Spleen (tissue), 11 donors: ENCODE data around the gene ST3GAL2. TPM values are rescaled to one million over a fixed set of nuclear protein-coding genes. Genes with fewer than 3 reads are reported as not detected.
"Not testable (repeated sequence)": the region's sequence is repeated elsewhere in the genome, so short reads cannot be mapped to it uniquely, and the experiment has no call there.

Experiments
- DNase-seq: peaks from one replicate; pipeline ENCODE4 v3.0.0-alpha.2; 2020
- H3K27ac ChIP-seq, 8 donors: fragments of 200-600 bp; sonication (generic) in 7 of 8; 1 replicate in 4 of 8; 2 replicates in 4 of 8; pipeline versions ENCODE4 v1.5.0 to v1.8.0; 2016 to 2021; ENCODE audit warnings: inconsistent platforms in 4 of 8, mild to moderate bottlenecking in 4 of 8, moderate library complexity in 1 of 8
- H3K27me3 ChIP-seq, 7 donors: fragments of 200-600 bp; sonication (generic) in 6 of 7; replicated peaks in 1 of 7; 1 replicate in 4 of 7; 2 replicates in 3 of 7; pipeline versions ENCODE4 v1.5.0 to v1.8.0; 2016 to 2021; ENCODE audit warnings: inconsistent platforms in 3 of 7, mild to moderate bottlenecking in 1 of 7
- H3K36me3 ChIP-seq, 6 donors: fragments of 200-600 bp; sonication (generic) in 5 of 6; 1 replicate in 4 of 6; 2 replicates in 2 of 6; pipeline versions ENCODE4 v1.5.0 to v1.8.0; 2016 to 2021; ENCODE audit warnings: inconsistent platforms in 2 of 6
- H3K4me1 ChIP-seq, 6 donors: fragments of 200-600 bp; sonication (generic) in 5 of 6; 1 replicate in 3 of 6; 2 replicates in 3 of 6; pipeline versions ENCODE4 v1.5.0 to v1.8.0; 2016 to 2021; ENCODE audit warnings: inconsistent platforms in 3 of 6
- H3K4me3 ChIP-seq, 8 donors: fragments of 200-600 bp; sonication (generic) in 7 of 8; 1 replicate in 4 of 8; 2 replicates in 4 of 8; pipeline versions ENCODE4 v1.5.0 to v1.8.0; 2016 to 2021; ENCODE audit warnings: inconsistent platforms in 4 of 8, mild to moderate bottlenecking in 4 of 8, moderate library complexity in 2 of 8
- H3K9me3 ChIP-seq, 8 donors: fragments of 200-600 bp; sonication (generic) in 7 of 8; 1 replicate in 4 of 8; 2 replicates in 4 of 8; pipeline versions ENCODE4 v1.5.0 to v1.8.0; 2016 to 2021; ENCODE audit warnings: inconsistent platforms in 4 of 8
- CTCF ChIP-seq, 11 experiments: fragments of 200-600 bp in 7 of 11; fragments of 450-650 bp in 4 of 11; sonication (generic) in 4 of 11; IDR thresholded peaks in 8 of 11; conservative IDR thresholded peaks in 3 of 11; 1 replicate in 7 of 11; 2 replicates in 4 of 11; pipeline versions ENCODE4 v1.4.0 to v1.8.0; 2016 to 2021; ENCODE audit warnings: antibody characterized with exemption in 11 of 11, inconsistent platforms in 4 of 11, mild to moderate bottlenecking in 1 of 11
- POLR2A ChIP-seq, 3 donors: fragments of 450-650 bp; IDR thresholded peaks; one replicate each; pipeline ENCODE4 v1.5.1; 2017; ENCODE audit warnings: antibody characterized with exemption in 3 of 3, mild to moderate bottlenecking in 1 of 3
- POLR2AphosphoS5 ChIP-seq, 3 donors: sonication (generic); formaldehyde crosslinking; IDR thresholded peaks; one replicate each; pipeline ENCODE4 v1.5.1; 2017; ENCODE audit warnings: antibody characterized with exemption in 3 of 3
- WGBS, 5 donors: extraction: QIAGEN DNeasy Blood & Tissue Kit in 3 of 5; methylation state at CpG; one replicate each; pipeline versions ENCODE4 v1.1.5 to v1.1.7; 2013 to 2018; 5-methylcytosine and 5-hydroxymethylcytosine counted together
- intact Hi-C: fragments of 100-400 bp; cut with DNase I; formaldehyde crosslinking; loops from one replicate; pipeline ENCODE4 v1.15.0; 2023; ENCODE audit warnings: low total_unique reads
- polyA plus RNA-seq, 3 donors: library from polyadenylated mRNA; stranded (reverse); fragments of 200-250 nt; gene quantifications; one replicate each; pipeline ENCODE4 v1.2.1, GENCODE V29; 2013
- total RNA-seq, 7 donors: library from RNA; depleted of rRNA in 3 of 7; stranded (reverse); fragments of >200 nt in 3 of 7; fragmentation: NEBNext Ultra II Directional in 4 of 7; extraction: Animal tissue kit (Norgen Biotek cat#: 25700) in 4 of 7; gene quantifications; one replicate each; pipeline versions ENCODE4 v1.1.0 to v1.2.1, GENCODE V29; 2016 to 2021
- donor health status: healthy with polysubstance abuse.
- donor health status: DM: no; HTN: no; CAD: no; lungs with moderate emphysema.
- donor health status: DM: no; HTN: no; CAD: no.
- donor health status: Bipolar disorder and iron deficiency.
- donor health status: healthy.
- donor health status: DM: no; HTN: no; CAD: no.
- donor health status: DM: yes; HTN: yes; CAD: no.

ST3GAL2 gene
- total and polyA plus RNA-seq, 10 donors, result 5.2 to 66.9 (median 43.7) TPM

- H3K9me3 ChIP-seq, result no peaks in the 10 kb centered on the region
- no peak overlapping the region for H3K4me3 ChIP-seq
- H3K36me3 ChIP-seq, result peaks cover 0 to 94% (median 43%) of the 10 kb centered on the region in 6 donors
- WGBS, 5 donors, result 94 to 100% (median 96%) methylated on average over 3 of the region's 3 CpGs
- H3K27me3 ChIP-seq, result no peaks in the 10 kb centered on the region
- H3K27ac ChIP-seq, result no peak overlapping the region
- intact Hi-C loops, result no loop called here
- H3K4me1 ChIP-seq, result peaks cover 0 to 24% (median 4%) of the 10 kb centered on the region in 6 donors
- DNase-seq, result no peak
- no peak for TF ChIP-seq CTCF (IDR thresholded peaks at IDR 0.05 in 8 of 11, conservative IDR thresholded peaks at IDR 0.05 in 3 of 11)
- no peak for TF ChIP-seq POLR2A (IDR thresholded peaks at IDR 0.05)
- TF ChIP-seq POLR2AphosphoS5 (IDR thresholded peaks at IDR 0.05), result no peak
Observed at GRCh38 chr16:70391446-70391845, 47.5 kb downstream of the ST3GAL2 start.

- no peak overlapping the region for H3K27ac ChIP-seq
- TF ChIP-seq CTCF (IDR thresholded peaks at IDR 0.05 in 8 of 11, conservative IDR thresholded peaks at IDR 0.05 in 3 of 11) (no peak), POLR2A (IDR thresholded peaks at IDR 0.05) (no peak), POLR2AphosphoS5 (IDR thresholded peaks at IDR 0.05) (no peak)
- H3K9me3 ChIP-seq, result no peaks in the 10 kb centered on the region
- whole genome bisulfite sequencing, 5 donors, result 91 to 98% (median 96%) methylated on average over 4 to 5 of the region's 5 CpGs
- no peak overlapping the region for H3K4me3 ChIP-seq
- no peak for DNase-seq
- intact Hi-C loops, result no loop called here
- H3K27me3 ChIP-seq, result no peaks in the 10 kb centered on the region
- H3K36me3 ChIP-seq, result peaks cover 0 to 94% (median 50%) of the 10 kb centered on the region in 6 donors
- peaks cover 0 to 21% (median 4%) of the 10 kb centered on the region in 6 donors for H3K4me1 ChIP-seq
Observed at GRCh38 chr16:70390774-70391173, 48.1 kb downstream of the ST3GAL2 start.

DNA sequence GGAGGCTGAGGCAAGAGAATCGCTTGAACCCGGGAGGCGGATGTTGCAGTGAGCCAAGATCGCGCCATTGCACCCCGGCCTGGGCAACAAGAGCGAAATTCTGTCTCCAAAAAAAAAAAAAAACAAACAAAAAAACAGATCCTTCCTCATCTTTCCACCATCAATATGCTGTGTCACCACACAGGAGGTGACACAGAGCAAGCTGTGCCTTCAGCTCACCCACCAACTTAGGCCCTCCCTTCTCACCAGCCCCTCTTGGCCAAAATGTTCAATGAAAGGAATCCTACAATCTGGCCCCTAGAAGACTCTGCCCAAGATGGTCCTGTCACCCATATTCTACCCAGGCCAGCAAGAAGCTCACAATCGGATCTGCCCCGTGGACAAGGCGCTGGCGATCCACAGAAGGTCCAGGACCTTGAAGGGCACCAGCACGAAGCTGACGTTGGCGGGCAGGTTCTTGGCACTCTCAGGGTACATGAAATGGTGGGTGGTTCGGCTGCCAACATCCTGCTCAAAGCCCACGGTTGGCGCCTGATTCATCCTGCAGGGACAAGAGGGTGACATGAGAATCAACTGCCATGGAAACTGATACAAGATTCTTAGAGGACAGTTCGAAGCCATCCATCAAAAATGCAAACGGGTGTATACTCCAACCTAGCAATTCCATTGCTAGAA is 50.8 kb downstream of the ST3GAL2 start:
- intact Hi-C loops, result loop anchor here (10.0 kb wide), 1 partner anchor 47 kb away; the partner anchor contains the start of gene ST3GAL2

GRCh38 chr16:70386289-70386986 is 52.5 kb downstream of the ST3GAL2 start:
- Histone ChIP-seq H3K36me3 (peaks cover 0 to 98% (median 40%) of the 10 kb centered on the region in 6 donors), H3K4me1 (peaks cover 5 to 10% (median 8%) of the 10 kb centered on the region in 6 donors)
- not testable (repeated sequence) for DNase-seq, H3K27me3 ChIP-seq, H3K9me3 ChIP-seq, H3K4me3 ChIP-seq, H3K27ac ChIP-seq
- WGBS, 5 donors, result 95 to 97% (median 95%) methylated on average over 20 of the region's 20 CpGs
- intact Hi-C loops, result loop anchor here (10.0 kb wide), 1 partner anchor 48 kb away; the partner anchor contains the start of gene ST3GAL2

More for the DNA sequence above, 50.8 kb downstream of the ST3GAL2 start:
- H3K4me3 ChIP-seq, result no peak overlapping the region
- no peaks in the 10 kb centered on the region for H3K27me3 ChIP-seq
- peaks cover 0 to 98% (median 44%) of the 10 kb centered on the region in 6 donors for H3K36me3 ChIP-seq
- H3K9me3 ChIP-seq, result no peaks in the 10 kb centered on the region
- TF ChIP-seq POLR2AphosphoS5 (IDR thresholded peaks at IDR 0.05), result no peak
- H3K4me1 ChIP-seq, result peaks cover 0 to 11% (median 3%) of the 10 kb centered on the region in 6 donors
- WGBS, 5 donors, result 91 to 96% (median 96%) methylated on average over 13 to 19 of the region's 19 CpGs
- no peak for DNase-seq
- no peak overlapping the region for H3K27ac ChIP-seq

- Histone ChIP-seq H3K4me3 (no peak overlapping the region), H3K4me1 (peaks cover 15 to 40% (median 29%) of the 10 kb centered on the region in 6 donors), H3K36me3 (peaks cover 0 to 84% (median 34%) of the 10 kb centered on the region in 6 donors), H3K27ac (no peak overlapping the region), H3K9me3 (no peaks in the 10 kb centered on the region), H3K27me3 (no peaks in the 10 kb centered on the region)
- DNase-seq, result no peak
- intact Hi-C loops, result loop anchor here (10.0 kb wide), 1 partner anchor 51 kb away; the partner anchor contains the start of gene ST3GAL2
- 90 to 93% (median 92%) methylated on average over 6 of the region's 6 CpGs for WGBS, 5 donors
- TF ChIP-seq POLR2AphosphoS5 (IDR thresholded peaks at IDR 0.05), result no peak
- TF ChIP-seq CTCF (IDR thresholded peaks at IDR 0.05 in 8 of 11, conservative IDR thresholded peaks at IDR 0.05 in 3 of 11), result no peak
- no peak for TF ChIP-seq POLR2A (IDR thresholded peaks at IDR 0.05)
Observed at GRCh38 chr16:70383421-70383960, 55.4 kb downstream of the ST3GAL2 start.
